Sigmoid colon (tissue), 3 donors: Measurements from ENCODE around the gene PNKP.

Experiments used
- POLR2A ChIP-seq, 2 donors: fragments of 450-650 bp; IDR thresholded peaks; one replicate each; pipeline ENCODE4 v1.6.1; 2016; ENCODE audit warnings: antibody characterized with exemption in 2 of 2, mild to moderate bottlenecking in 2 of 2, moderate library complexity in 2 of 2
- TF ChIP-seq, protein P1 (sequence below), 4 experiments: fragments of 450-650 bp in 3 of 4; fragments of 200-600 bp in 1 of 4; IDR thresholded peaks; one replicate each; pipeline ENCODE4 v1.5.1; 2016 to 2019; ENCODE audit warnings: antibody characterized with exemption in 4 of 4, mild to moderate bottlenecking in 3 of 4, moderate library complexity in 2 of 4

DNA sequence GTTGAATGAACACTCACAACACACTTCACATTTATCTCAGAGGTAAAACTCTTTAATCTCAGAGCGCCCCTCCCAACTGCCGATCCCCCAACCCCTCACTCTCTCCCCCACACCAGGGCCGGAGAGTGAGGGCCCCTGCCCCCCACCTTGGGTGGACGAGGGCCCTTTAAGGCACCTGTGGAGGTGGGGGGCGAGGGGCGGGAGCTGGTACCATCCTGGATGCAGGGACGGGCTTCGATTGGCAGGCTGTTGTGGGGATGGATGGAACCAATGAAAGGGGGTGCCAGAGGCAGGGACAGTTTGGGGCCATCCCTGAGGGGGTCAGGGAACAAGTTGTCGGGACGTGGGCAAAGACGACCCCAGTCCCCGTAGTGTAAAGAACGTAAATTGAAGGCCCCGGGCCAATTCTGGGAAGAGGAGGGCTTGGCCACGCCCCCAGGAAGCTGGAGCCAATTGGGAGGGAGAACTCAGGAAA is 1.7 kb upstream of the PNKP start:
- TF ChIP-seq, protein P1, sequence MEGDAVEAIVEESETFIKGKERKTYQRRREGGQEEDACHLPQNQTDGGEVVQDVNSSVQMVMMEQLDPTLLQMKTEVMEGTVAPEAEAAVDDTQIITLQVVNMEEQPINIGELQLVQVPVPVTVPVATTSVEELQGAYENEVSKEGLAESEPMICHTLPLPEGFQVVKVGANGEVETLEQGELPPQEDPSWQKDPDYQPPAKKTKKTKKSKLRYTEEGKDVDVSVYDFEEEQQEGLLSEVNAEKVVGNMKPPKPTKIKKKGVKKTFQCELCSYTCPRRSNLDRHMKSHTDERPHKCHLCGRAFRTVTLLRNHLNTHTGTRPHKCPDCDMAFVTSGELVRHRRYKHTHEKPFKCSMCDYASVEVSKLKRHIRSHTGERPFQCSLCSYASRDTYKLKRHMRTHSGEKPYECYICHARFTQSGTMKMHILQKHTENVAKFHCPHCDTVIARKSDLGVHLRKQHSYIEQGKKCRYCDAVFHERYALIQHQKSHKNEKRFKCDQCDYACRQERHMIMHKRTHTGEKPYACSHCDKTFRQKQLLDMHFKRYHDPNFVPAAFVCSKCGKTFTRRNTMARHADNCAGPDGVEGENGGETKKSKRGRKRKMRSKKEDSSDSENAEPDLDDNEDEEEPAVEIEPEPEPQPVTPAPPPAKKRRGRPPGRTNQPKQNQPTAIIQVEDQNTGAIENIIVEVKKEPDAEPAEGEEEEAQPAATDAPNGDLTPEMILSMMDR (IDR thresholded peaks at IDR 0.05) = no peak
- TF ChIP-seq POLR2A (IDR thresholded peaks at IDR 0.05) = no peak
